GM13977 (cell line): ENCODE measurements around the gene PPM1H.

Experiments
- DNase-seq: peaks from one replicate; pipeline ENCODE4 v3.0.0; 2012; ENCODE audit warnings: low spot score
- in situ Hi-C: fragments of 300-500 bp; cut with MboI; formaldehyde crosslinking; loops from one replicate; pipeline ENCODE4 v1.12.0; 2022; ENCODE audit warnings: low sequenced_read_pairs, low pct_unique_long_range_greater_than_20kb, mixed read lengths, inconsistent platforms; ENCODE audit not compliant: unreplicated experiment
- TF ChIP-seq, protein P1 (sequence below): IDR thresholded peaks from 2 replicates; pipeline ENCODE4 v1.5.1; 2012; ENCODE audit warnings: mild to moderate bottlenecking, control low read depth; ENCODE audit not compliant: insufficient read depth; ENCODE audit errors: extremely low read depth, missing control alignments

The PPM1H gene

DNA sequence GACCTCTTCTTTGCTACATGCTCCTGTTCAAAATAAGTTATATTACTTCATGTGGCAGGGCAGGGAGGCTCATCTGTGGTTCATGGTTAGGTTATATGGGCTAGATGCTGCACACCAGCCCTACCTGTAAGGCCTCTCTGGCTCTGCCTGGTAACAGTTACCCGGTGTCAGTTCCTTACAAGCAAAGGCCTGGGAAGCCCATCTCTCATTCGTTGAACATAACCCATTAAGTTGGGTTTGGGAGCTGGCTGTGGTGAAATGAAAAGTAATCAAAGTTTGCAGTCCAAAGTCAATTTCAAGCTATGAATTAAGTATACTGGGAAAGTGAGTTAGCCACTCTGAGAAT is 183.2 kb downstream of the PPM1H start:
- in situ Hi-C loops: no loop called here
- TF ChIP-seq, protein P1, sequence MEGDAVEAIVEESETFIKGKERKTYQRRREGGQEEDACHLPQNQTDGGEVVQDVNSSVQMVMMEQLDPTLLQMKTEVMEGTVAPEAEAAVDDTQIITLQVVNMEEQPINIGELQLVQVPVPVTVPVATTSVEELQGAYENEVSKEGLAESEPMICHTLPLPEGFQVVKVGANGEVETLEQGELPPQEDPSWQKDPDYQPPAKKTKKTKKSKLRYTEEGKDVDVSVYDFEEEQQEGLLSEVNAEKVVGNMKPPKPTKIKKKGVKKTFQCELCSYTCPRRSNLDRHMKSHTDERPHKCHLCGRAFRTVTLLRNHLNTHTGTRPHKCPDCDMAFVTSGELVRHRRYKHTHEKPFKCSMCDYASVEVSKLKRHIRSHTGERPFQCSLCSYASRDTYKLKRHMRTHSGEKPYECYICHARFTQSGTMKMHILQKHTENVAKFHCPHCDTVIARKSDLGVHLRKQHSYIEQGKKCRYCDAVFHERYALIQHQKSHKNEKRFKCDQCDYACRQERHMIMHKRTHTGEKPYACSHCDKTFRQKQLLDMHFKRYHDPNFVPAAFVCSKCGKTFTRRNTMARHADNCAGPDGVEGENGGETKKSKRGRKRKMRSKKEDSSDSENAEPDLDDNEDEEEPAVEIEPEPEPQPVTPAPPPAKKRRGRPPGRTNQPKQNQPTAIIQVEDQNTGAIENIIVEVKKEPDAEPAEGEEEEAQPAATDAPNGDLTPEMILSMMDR: no peak
- no peak for DNase-seq

DNA sequence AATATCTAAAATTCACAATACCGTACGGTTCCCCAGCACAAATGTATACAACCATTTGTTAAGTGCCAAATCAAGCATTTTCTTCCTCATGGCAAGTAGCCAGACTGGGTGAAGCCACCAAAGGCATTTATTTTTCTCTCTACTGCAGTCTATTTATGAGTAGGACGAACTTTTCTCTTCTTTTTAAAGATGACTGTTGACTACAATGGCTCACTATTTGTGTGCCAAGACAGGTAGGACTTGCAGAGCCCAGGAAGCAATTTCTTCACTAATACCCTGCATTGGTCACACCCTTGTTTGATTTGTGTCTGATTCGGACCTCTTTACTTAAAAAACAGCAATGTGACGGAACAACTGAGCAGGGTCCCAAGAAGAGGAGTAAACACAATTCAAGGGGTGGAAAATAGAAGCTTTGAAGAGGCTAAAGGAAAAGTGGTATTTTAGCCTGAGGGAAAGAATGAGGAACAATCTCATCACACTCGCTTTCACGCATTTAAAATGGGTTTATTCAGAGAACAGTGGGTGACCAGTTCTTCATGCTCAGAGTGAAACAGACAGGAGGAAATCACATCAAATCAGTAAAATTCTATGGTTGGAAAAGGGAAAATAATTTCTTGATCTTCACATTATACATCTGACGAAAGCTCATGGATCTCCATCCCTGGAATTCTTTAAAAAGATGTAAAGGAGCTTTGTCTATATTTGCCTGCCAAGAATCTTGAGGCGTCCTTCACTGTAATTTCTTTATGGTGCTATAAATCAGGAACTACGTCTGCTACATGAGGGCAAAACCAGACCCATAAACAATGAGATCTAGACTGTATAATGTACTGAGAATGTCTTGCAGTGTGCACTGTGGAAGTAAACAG is 183.8 kb downstream of the PPM1H start:
- no peak for DNase-seq
- in situ Hi-C loops: no loop called here
- TF ChIP-seq, protein P1: no peak

DNA sequence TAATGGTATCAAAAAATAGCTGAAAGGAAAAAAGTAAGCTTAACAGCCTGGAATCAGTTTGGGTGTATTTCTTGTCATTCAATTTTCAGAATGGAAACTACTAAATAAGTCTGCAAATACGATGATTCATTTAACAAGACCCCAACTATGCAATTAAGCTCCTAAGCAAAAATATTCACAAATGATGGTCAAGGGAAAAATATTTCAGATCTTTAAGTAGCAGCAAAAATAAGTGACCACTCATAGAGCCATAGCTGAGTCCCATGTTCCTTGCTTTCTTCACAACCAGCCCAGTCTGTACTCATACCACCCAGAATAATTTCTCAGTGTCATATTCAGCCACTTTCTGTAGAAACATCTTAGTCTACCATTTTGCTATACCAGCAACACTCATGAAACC is 185.4 kb downstream of the PPM1H start:
- in situ Hi-C loops: no loop called here
- DNase-seq: no peak
- TF ChIP-seq, protein P1: no peak

DNA sequence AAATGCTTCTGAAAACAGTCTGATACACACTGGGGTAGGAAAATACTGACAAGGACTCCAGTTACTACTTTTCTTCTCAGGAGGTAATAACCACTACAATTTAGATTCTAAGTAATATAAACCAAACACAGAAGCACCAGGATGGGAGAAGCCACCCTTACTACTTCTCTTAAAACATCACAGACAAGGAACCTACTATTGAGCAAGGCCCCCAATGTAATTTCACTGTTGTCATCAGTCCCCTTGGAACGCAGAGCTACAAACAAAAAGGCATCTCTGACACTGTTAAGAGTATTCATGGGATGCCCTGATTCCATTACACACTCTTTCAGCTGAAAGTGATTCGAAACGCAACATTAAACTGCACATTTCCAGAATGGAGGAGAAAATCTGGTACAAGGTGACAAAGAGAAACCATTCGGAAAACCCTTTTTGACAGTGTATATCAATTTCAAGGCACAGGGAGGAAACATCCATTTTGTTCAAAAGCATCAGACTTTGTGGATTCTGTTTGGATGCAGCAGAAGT is 185.9 kb downstream of the PPM1H start:
- TF ChIP-seq, protein P1: no peak
- in situ Hi-C loops: no loop called here
- DNase-seq: no peak

DNA sequence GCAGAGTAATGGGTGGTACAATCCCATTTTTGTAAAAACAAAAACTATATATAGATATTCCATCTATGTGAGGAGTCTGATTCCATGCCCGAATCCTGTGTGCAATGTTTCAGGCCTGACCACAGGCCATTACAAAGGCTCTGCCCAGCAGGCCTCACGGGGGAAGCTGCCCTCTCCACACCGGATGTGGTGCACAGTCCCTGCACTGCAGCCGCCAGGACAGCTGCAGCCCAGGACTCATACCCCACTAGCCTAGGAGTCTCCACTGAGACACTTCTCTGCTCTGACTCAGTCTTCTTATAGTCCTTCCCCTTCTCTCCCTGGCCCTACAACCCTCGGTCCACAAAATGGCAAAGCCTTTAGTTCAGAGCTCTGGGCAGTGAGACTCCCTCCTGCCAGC is 190.4 kb downstream of the PPM1H start:
- in situ Hi-C loops: no loop called here
- no peak for DNase-seq
- TF ChIP-seq, protein P1: no peak

DNA sequence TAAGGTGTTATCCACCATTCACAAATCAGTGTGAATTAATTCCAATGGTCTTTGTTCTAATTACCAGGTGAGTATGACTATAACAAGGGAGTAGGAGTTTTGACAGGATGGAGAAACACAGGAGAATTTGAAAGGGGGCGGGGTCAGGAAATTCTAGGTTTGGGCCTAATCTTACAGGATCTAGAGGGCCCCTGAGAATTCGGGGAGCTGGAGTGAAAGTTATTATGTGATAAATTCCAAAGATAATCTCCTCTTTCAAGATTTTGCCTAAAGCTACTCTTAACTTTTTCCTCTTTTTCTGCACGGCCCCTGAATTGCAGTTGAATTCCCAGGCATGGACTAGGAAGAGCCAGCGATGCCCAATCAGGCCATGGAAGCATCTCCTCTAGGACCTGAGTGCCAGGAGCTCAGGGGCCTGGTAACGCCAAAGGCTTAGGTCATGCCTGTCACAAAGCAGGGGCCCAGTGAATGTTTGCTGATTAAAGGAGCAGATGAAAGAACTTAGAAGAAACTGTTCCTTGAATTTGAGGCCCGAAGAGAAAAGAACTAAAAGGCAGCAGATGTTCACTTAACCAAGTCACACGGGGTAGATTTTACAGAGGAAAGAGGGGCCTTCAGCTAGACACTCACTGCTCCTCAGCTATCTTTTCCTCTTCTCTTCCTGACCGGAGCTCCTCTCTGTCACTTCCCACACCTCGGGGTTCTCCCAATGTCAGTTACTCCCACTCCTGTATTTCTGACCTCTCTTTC is 195.5 kb downstream of the PPM1H start:
- in situ Hi-C loops: no loop called here
- DNase-seq: no peak
- TF ChIP-seq, protein P1: no peak
